IMR-90 (cell line): ENCODE data around the gene CDX1. TPM values are rescaled to one million over a fixed set of nuclear protein-coding genes. Genes with fewer than 3 reads are reported as not detected.

Source experiments
- ATAC-seq: fragments of 200-7000 bp; cut with Tn5 transposase; 2 replicates; pipeline ENCODE4 v1.9.1; 2020; ENCODE audit warnings: low read depth, mild to moderate bottlenecking, moderate library complexity
- BruUV-seq: library from RNA; stranded (reverse); fragments of 400-500 nt; replicated peaks from 2 replicates; lab custom pipeline; 2021; lab: Mats Ljungman, UMichigan
- CTCF ChIA-PET: fragments of 300-600 bp; formaldehyde crosslinking; extraction: SDS; loops from one replicate; lab custom pipeline; 2021; ENCODE audit warnings: antibody characterized with exemption; lab: Yijun Ruan, JAX
- POLR2A ChIA-PET: fragments of 300-600 bp; sonication (Branson Sonifier 250); formaldehyde crosslinking; loops from one replicate; lab custom pipeline; 2022; ENCODE audit warnings: antibody characterized with exemption; ENCODE audit not compliant: unreplicated experiment; lab: Charles Lee
- DNase-seq: peaks from one replicate; pipeline ENCODE4 v3.0.0; 2013
- H2AFZ ChIP-seq: replicated peaks from 2 replicates; pipeline ENCODE3; 2013; ENCODE audit warnings: low read length, mild to moderate bottlenecking; ENCODE audit not compliant: poor library complexity
- H2AK5ac ChIP-seq: 2 replicates; pipeline ENCODE4 v1.6.1; 2013; ENCODE audit warnings: low read depth, low read length, inconsistent platforms
- H2AK9ac ChIP-seq: replicated peaks from 2 replicates; pipeline ENCODE3; 2013; ENCODE audit warnings: mild to moderate bottlenecking, low read depth, low read length, moderate library complexity; ENCODE audit not compliant: poor library complexity
- H2BK120ac ChIP-seq: 2 replicates; pipeline ENCODE4 v1.6.1; 2013; ENCODE audit warnings: low read depth, low read length, inconsistent platforms
- H2BK15ac ChIP-seq: 3 replicates; pipeline ENCODE4 v1.6.1; 2013; ENCODE audit warnings: low read depth, low read length, inconsistent platforms
- H2BK20ac ChIP-seq: 2 replicates; pipeline ENCODE4 v1.6.1; 2013; ENCODE audit warnings: low read depth, mild to moderate bottlenecking, inconsistent platforms, low read length, moderate library complexity
- H2BK5ac ChIP-seq: 2 replicates; pipeline ENCODE4 v1.6.1; 2013; ENCODE audit warnings: mild to moderate bottlenecking, low read depth, low read length, inconsistent platforms; ENCODE audit not compliant: poor library complexity, severe bottlenecking
- H3K14ac ChIP-seq: replicated peaks from 2 replicates; pipeline ENCODE4 v1.6.1; 2013; ENCODE audit warnings: low read depth, low read length, inconsistent platforms
- H3K18ac ChIP-seq: 2 replicates; pipeline ENCODE4 v1.6.1; 2013; ENCODE audit warnings: low read depth, low read length, control low read depth
- H3K23ac ChIP-seq: 2 replicates; pipeline ENCODE4 v1.6.1; 2013; ENCODE audit warnings: low read depth, low read length, inconsistent platforms
- H3K27ac ChIP-seq: 2 replicates; pipeline ENCODE4 v1.5.1; 2013; ENCODE audit warnings: mild to moderate bottlenecking, control low read depth, low read length; ENCODE audit not compliant: insufficient read depth
- H3K27me3 ChIP-seq: 2 replicates; pipeline ENCODE4 v1.6.1; 2013; ENCODE audit warnings: low read length; ENCODE audit not compliant: control insufficient read depth, insufficient read depth
- H3K36me3 ChIP-seq: 2 replicates; pipeline ENCODE4 v1.6.1; 2013; ENCODE audit warnings: low read length, mixed read lengths; ENCODE audit not compliant: control insufficient read depth, insufficient read depth
- H3K4ac ChIP-seq: 2 replicates; pipeline ENCODE4 v1.6.1; 2013; ENCODE audit warnings: low read depth, low read length, inconsistent platforms
- H3K4me1 ChIP-seq: 2 replicates; pipeline ENCODE4 v1.6.1; 2013; ENCODE audit warnings: low read length, mixed read lengths; ENCODE audit not compliant: control insufficient read depth, insufficient read depth
- H3K4me2 ChIP-seq: 2 replicates; pipeline ENCODE4 v1.6.1; 2013; ENCODE audit warnings: low read depth, mild to moderate bottlenecking, control low read depth, low read length, moderate library complexity
- H3K4me3 ChIP-seq: 2 replicates; pipeline ENCODE4 v1.5.1; 2013; ENCODE audit warnings: low read depth, mild to moderate bottlenecking, control low read depth, low read length, moderate library complexity; ENCODE audit not compliant: insufficient read depth
- H3K56ac ChIP-seq: 2 replicates; pipeline ENCODE4 v1.6.1; 2013; ENCODE audit warnings: low read length, inconsistent platforms; ENCODE audit not compliant: insufficient read depth; ENCODE audit errors: extremely low read depth
- H3K79me1 ChIP-seq, 2 experiments: 2 replicates each; pipeline ENCODE4 v1.6.1; 2013; ENCODE audit warnings: low read length in 2 of 2, inconsistent platforms in 1 of 2, low read depth in 1 of 2
- H3K9ac ChIP-seq: 2 replicates; pipeline ENCODE4 v1.6.1; 2013; ENCODE audit warnings: low read depth, low read length, control low read depth
- H3K9me1 ChIP-seq: 2 replicates; pipeline ENCODE4 v1.6.1; 2013; ENCODE audit warnings: low read length, inconsistent platforms; ENCODE audit not compliant: insufficient read depth
- H3K9me3 ChIP-seq: 2 replicates; pipeline ENCODE4 v1.6.1; 2013; ENCODE audit warnings: low read length; ENCODE audit not compliant: control insufficient read depth, insufficient read depth
- H4K20me1 ChIP-seq: 2 replicates; pipeline ENCODE4 v1.6.1; 2013; ENCODE audit warnings: low read length, inconsistent platforms; ENCODE audit not compliant: insufficient read depth
- H4K5ac ChIP-seq: 2 replicates; pipeline ENCODE4 v1.6.1; 2013; ENCODE audit warnings: mild to moderate bottlenecking, low read depth, low read length, control low read depth
- H4K8ac ChIP-seq, 2 experiments: 2 replicates each; pipeline ENCODE4 v1.6.1; 2013; ENCODE audit warnings: low read depth in 2 of 2, low read length in 2 of 2, control low read depth in 1 of 2, inconsistent platforms in 1 of 2
- H4K91ac ChIP-seq: 2 replicates; pipeline ENCODE4 v1.6.1; 2013; ENCODE audit warnings: low read depth, low read length, inconsistent platforms; ENCODE audit not compliant: insufficient read depth
- BHLHE40 ChIP-seq: fragments of 150-350 bp; IDR thresholded peaks from 2 replicates; pipeline ENCODE4 v1.6.1; 2016; ENCODE audit warnings: mild to moderate bottlenecking, low read depth, low read length
- CHD1 ChIP-seq: IDR thresholded peaks from 2 replicates; pipeline ENCODE4 v1.6.1; 2012; ENCODE audit warnings: low read depth, low read length, improper control_type of control experiment
- CTCF ChIP-seq: conservative IDR thresholded peaks from 2 replicates; pipeline ENCODE4 v1.5.1; 2012; ENCODE audit warnings: mild to moderate bottlenecking, low read depth, low read length, improper control_type of control experiment
- ELK1 ChIP-seq: fragments of 150-350 bp; IDR thresholded peaks from 2 replicates; pipeline ENCODE4 v1.6.1; 2016; ENCODE audit warnings: low read depth, mild to moderate bottlenecking, low read length, moderate library complexity, borderline replicate concordance
- NFE2L2 ChIP-seq: fragments of 150-350 bp; IDR thresholded peaks from 2 replicates; pipeline ENCODE4 v1.6.1; 2016; ENCODE audit warnings: low read depth, mild to moderate bottlenecking, low read length
- WGBS, 2 experiments: methylation state at CpG; one replicate each; pipeline versions ENCODE4 v1.1.5 to v1.1.7; 2013; ENCODE audit warnings: missing lambda C conversion rate in 2 of 2; ENCODE audit not compliant: insufficient read length in 1 of 2; ENCODE audit errors: extremely low coverage in 2 of 2; 5-methylcytosine and 5-hydroxymethylcytosine counted together
- dilution Hi-C: fragments of 300-500 bp; cut with HindIII; formaldehyde crosslinking; loops from one replicate; pipeline ENCODE4 v1.14.3; 2018; ENCODE audit warnings: low sequenced_read_pairs; ENCODE audit not compliant: unreplicated experiment
- in situ Hi-C: fragments of 300-500 bp; cut with MboI; formaldehyde crosslinking; loops from 3 replicates; pipeline ENCODE4 v1.14.3; 2019; ENCODE audit warnings: low sequenced_read_pairs, inconsistent platforms, mixed read lengths
- intact Hi-C: fragments of 100-400 bp; cut with micrococcal nuclease; formaldehyde crosslinking; loops from 2 replicates; pipeline ENCODE4 v1.10.0; 2022
- polyA plus RNA-seq, 3 experiments: library from polyadenylated mRNA; depleted of rRNA; stranded (reverse); fragments of >200 nt; gene quantifications; 2 replicates each; pipeline ENCODE4 v1.2.3, GENCODE V29; 2012; ENCODE audit warnings: low replicate concordance in 1 of 3
- total RNA-seq: library from RNA; depleted of rRNA; stranded (reverse); fragments of >200 nt; gene quantifications from 2 replicates; pipeline ENCODE4 v1.2.3, GENCODE V29; 2012

CDX1 gene
- total and polyA plus RNA-seq, 2 of the 4 experiments (the other 2 are of a cell fraction): 0.18 to 0.24 TPM

- WGBS, 2 experiments: 100% methylated on average over 8 of the region's 10 CpGs; no CpG with 5 or more reads in 1 of the 2 experiments
- H4K20me1 ChIP-seq: no peaks in the 10 kb centered on the region; the same call in 1 of the 2 replicates
- no TSS peak for BruUV-seq
Measured at GRCh38 chr5:150182774-150183173, 16.2 kb downstream of the CDX1 start.

More at GRCh38 chr5:150182774-150183173, 16.2 kb downstream of the CDX1 start:
- no peak overlapping the region for H2AK9ac ChIP-seq
- no peak overlapping the region for H2BK15ac ChIP-seq
- H3K4me2 ChIP-seq: no peak overlapping the region
- no peak overlapping the region for H3K4ac ChIP-seq
- no peak overlapping the region for H3K18ac ChIP-seq
- no peak overlapping the region for H4K5ac ChIP-seq
- H3K9ac ChIP-seq: no peak overlapping the region
- ChIA-PET CTCF (no interaction called here), POLR2A (no interaction called here)
- in situ Hi-C loops (no loop called here), dilution Hi-C loops (no loop called here), intact Hi-C loops (no loop called here)
- H2AFZ ChIP-seq: no peak overlapping the region
- H3K27me3 ChIP-seq: peaks cover 59% of the 10 kb centered on the region
- H3K4me1 ChIP-seq: no peaks in the 10 kb centered on the region
- no peaks in the 10 kb centered on the region for H3K36me3 ChIP-seq
- H2BK20ac ChIP-seq: no peak overlapping the region
- no peak for DNase-seq
- peaks cover 5% of the 10 kb centered on the region; the same call in 1 of the 2 replicates for H3K9me1 ChIP-seq
- no peak overlapping the region for H4K91ac ChIP-seq
- H3K56ac ChIP-seq: no peak overlapping the region
- H4K8ac ChIP-seq: no peak overlapping the region
- H3K27ac ChIP-seq: no peak overlapping the region
- no peak overlapping the region for H3K4me3 ChIP-seq
- H3K14ac ChIP-seq: no peak overlapping the region
- H3K9me3 ChIP-seq: no peaks in the 10 kb centered on the region
- no peak overlapping the region for H2AK5ac ChIP-seq
- TF ChIP-seq CTCF (no peak), CHD1 (no peak), NFE2L2 (no peak), ELK1 (no peak), BHLHE40 (no peak)
- no peak overlapping the region for H3K23ac ChIP-seq
- no peaks in the 10 kb centered on the region for H3K79me1 ChIP-seq
- ATAC-seq: no peak
- no peak overlapping the region for H2BK5ac ChIP-seq
- no peak overlapping the region for H2BK120ac ChIP-seq
